Bronchial epithelial cell (primary cell): ENCODE data around the gene GRIK5. TPM values are rescaled to one million over a fixed set of nuclear protein-coding genes. Genes with fewer than 3 reads are reported as not detected.

ENCODE experiments used
- DNase-seq: peaks from one replicate; pipeline ENCODE4 v3.0.0-alpha.2; 2010; ENCODE audit warnings: low read depth
- FAIRE-seq: peaks from 2 replicates; lab custom pipeline; 2011; peaks lifted over from hg19 to GRCh38; lab: Jason Lieb, UNC
- H3K27me3 ChIP-seq: 2 replicates; pipeline ENCODE4 v1.5.1; 2011; ENCODE audit warnings: low read length; ENCODE audit not compliant: control insufficient read depth, insufficient read depth
- H3K36me3 ChIP-seq: 2 replicates; pipeline ENCODE4 v1.5.1; 2011; ENCODE audit warnings: low read length; ENCODE audit not compliant: control insufficient read depth, insufficient read depth
- H3K4me3 ChIP-seq: 2 replicates; pipeline ENCODE4 v1.5.1; 2011; ENCODE audit warnings: mild to moderate bottlenecking, low read depth, low read length, control low read depth
- total RNA-seq: library from RNA; depleted of rRNA; stranded (reverse); fragments of >200 nt; gene quantifications from 2 replicates; pipeline ENCODE4 v1.2.1, GENCODE V29; 2014
- TF ChIP-seq, protein P1 (sequence below): IDR thresholded peaks from 2 replicates; pipeline ENCODE4 v1.5.1; 2011; ENCODE audit warnings: mild to moderate bottlenecking, moderate library complexity, low read length, control low read depth, inconsistent platforms; ENCODE audit not compliant: insufficient read depth, severe bottlenecking

GRIK5 gene
- total RNA-seq, 1 donor from 2014 or later, result under 0.01 TPM

- FAIRE-seq, result no peak
Measured at GRCh38 chr19:41997851-41998229, 72.2 kb downstream of the GRIK5 start.

GRCh38 chr19:41997121-41997850 is 72.7 kb downstream of the GRIK5 start:
- no peak overlapping the region for H3K4me3 ChIP-seq
- DNase-seq, result no peak
- H3K36me3 ChIP-seq, result no peaks in the 10 kb centered on the region
- FAIRE-seq, result no peak
- peaks cover 37% of the 10 kb centered on the region for H3K27me3 ChIP-seq
- TF ChIP-seq, protein P1, sequence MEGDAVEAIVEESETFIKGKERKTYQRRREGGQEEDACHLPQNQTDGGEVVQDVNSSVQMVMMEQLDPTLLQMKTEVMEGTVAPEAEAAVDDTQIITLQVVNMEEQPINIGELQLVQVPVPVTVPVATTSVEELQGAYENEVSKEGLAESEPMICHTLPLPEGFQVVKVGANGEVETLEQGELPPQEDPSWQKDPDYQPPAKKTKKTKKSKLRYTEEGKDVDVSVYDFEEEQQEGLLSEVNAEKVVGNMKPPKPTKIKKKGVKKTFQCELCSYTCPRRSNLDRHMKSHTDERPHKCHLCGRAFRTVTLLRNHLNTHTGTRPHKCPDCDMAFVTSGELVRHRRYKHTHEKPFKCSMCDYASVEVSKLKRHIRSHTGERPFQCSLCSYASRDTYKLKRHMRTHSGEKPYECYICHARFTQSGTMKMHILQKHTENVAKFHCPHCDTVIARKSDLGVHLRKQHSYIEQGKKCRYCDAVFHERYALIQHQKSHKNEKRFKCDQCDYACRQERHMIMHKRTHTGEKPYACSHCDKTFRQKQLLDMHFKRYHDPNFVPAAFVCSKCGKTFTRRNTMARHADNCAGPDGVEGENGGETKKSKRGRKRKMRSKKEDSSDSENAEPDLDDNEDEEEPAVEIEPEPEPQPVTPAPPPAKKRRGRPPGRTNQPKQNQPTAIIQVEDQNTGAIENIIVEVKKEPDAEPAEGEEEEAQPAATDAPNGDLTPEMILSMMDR, result no peak

More at GRCh38 chr19:41997851-41998229, 72.2 kb downstream of the GRIK5 start:
- no peaks in the 10 kb centered on the region for H3K36me3 ChIP-seq
- DNase-seq, result no peak
- H3K27me3 ChIP-seq, result peaks cover 33% of the 10 kb centered on the region
- no peak overlapping the region for H3K4me3 ChIP-seq
- TF ChIP-seq, protein P1, result no peak

DNA sequence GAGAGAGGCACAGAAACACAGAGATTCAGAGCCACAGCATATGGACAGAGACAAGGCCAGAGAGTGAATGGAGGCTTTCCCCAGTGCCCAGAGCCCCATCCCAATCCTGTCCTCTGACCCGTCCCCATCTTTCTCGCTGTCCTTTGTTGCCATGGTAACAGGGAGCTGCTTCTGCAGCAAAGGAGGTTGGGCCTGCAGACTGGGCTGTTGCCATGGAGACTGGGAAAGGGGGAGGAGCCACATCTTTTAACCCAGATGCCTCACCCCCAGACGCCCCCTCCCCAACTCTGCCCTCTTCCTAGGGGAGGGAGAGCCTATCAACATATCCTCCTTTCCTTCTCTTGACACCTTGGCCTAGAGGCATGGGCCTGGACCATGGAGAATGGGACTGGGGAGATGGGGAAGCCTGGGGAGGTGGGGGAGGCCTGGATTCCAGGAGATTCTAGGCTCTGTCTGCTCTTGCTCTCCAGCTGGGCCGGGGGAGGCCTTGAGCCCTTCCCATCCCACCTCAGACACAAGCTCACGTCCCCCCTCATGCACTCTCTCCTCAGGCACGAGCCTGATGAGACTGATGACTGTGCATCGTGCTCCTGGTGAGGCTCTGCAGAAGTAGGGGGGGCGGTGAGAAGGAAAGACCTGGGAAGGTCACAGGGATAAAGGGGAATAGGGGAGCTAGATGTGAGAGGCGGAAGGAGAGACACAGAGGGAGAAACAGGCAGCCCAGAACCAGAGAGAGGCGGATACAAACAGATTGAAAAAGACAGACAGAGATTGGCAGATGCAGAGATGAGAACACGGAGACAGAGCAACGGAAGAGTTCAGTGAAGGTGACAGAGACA is 73.8 kb downstream of the GRIK5 start:
- FAIRE-seq, result no peak
- no peaks in the 10 kb centered on the region for H3K36me3 ChIP-seq
- H3K27me3 ChIP-seq, result peaks cover 38% of the 10 kb centered on the region
- no peak overlapping the region for H3K4me3 ChIP-seq
- TF ChIP-seq, protein P1, result no peak
- no peak for DNase-seq

- no peaks in the 10 kb centered on the region for H3K36me3 ChIP-seq
- peaks cover 35% of the 10 kb centered on the region for H3K27me3 ChIP-seq
- no peak for DNase-seq
- TF ChIP-seq, protein P1, result no peak
- H3K4me3 ChIP-seq, result no peak overlapping the region
- peak; percentile 95 for FAIRE-seq
Measured at GRCh38 chr19:41994994-41995958, 74.7 kb downstream of the GRIK5 start.

DNA sequence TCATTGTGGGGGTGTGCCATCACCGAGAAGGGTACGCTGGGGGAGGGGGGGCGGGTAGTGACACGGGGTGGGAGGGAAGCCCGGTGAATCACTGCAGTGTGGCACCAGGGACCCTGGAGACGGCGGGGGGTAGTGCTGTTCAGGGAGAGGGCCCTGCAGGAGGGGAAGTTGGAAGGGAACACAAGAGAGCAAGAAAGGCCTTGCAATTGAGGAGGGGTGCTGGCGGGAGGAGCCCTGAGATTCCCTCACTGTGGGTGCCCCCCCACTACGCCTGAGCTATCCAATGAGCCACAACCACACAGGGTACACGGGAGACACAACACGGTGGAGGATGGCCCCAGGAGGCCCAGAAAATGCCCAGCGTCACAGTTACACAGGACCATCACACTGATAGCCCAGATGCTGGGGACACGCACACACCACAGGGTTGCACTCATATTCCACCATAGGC is 75.5 kb downstream of the GRIK5 start:
- no peak for DNase-seq
- no peaks in the 10 kb centered on the region for H3K36me3 ChIP-seq
- TF ChIP-seq, protein P1, result no peak
- no peak overlapping the region for H3K4me3 ChIP-seq
- FAIRE-seq, result no peak
- H3K27me3 ChIP-seq, result peaks cover 30% of the 10 kb centered on the region
